ENCODE measurements around the gene JMJD4. TPM values are rescaled to one million over a fixed set of nuclear protein-coding genes. Genes with fewer than 3 reads are reported as not detected.

Gene JMJD4
- total RNA-seq, 4 donors from 2014 or later = 13.4 to 20.0 (median 16.7) TPM

DNA sequence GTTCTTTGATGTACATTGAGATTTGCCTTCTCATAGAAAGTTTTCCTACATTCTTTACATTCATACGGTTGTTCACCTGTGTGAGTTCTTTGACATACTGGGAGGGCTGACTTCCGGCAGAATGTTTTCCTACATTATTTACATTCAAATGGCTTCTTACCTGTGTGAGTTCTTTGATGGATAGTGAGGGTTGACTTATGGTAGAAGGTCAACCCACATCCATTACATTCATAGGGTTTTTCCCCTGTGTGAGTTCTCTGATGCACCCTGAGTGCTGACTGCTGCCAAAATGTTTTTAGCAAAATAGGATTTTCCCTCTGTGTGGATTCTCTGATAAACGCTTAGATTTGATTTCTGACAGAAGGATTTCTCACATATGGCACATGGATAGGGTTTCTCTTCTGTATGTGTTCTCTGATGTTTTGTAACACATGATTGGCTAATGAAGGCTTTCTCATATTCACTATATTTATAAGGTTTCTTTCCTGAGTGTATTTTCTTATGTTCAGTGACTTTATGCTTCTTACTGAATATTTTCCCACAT is 37.7 kb downstream of the JMJD4 start:
- 81 to 88% methylated on average over 3 of the region's 3 CpGs for WGBS, 2 donors
- peaks cover 0 to 50% (median 10%) of the 10 kb centered on the region in 3 donors for H3K9me3 ChIP-seq
- intact Hi-C loops (cut with DNase I) = no loop called here

DNA sequence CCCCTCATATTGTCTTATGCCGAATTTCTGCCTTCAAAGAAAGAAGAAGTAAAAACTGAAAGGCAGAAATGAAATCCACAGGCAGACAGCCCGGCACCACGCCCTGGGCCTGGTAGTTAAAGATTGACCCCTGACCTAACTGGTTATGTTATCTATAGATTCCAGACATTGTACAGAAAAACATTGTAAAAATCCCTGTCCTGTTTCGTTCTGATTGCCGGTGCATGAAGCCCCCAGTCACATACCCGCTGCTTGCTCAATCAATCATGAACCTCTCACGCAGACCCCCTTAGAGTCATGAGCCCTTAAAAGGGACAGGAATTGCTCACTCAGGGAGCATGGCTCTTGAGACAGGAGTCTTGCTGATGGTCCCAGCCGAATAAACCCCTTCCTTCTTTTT is 49.3 kb downstream of the JMJD4 start:
- Histone ChIP-seq H3K27me3 (no peaks in the 10 kb centered on the region), H3K9me3 (peaks cover 0 to 77% (median 5%) of the 10 kb centered on the region in 3 donors), H3K4me3 (no peak overlapping the region), H3K36me3 (no peaks in the 10 kb centered on the region), H3K4me1 (no peaks in the 10 kb centered on the region), H3K27ac (no peak overlapping the region)
- DNase-seq = no peak
- intact Hi-C loops (cut with DNase I) = no loop called here
- no peak for TF ChIP-seq POLR2A (IDR thresholded peaks at IDR 0.05)
- TF ChIP-seq, protein P1, sequence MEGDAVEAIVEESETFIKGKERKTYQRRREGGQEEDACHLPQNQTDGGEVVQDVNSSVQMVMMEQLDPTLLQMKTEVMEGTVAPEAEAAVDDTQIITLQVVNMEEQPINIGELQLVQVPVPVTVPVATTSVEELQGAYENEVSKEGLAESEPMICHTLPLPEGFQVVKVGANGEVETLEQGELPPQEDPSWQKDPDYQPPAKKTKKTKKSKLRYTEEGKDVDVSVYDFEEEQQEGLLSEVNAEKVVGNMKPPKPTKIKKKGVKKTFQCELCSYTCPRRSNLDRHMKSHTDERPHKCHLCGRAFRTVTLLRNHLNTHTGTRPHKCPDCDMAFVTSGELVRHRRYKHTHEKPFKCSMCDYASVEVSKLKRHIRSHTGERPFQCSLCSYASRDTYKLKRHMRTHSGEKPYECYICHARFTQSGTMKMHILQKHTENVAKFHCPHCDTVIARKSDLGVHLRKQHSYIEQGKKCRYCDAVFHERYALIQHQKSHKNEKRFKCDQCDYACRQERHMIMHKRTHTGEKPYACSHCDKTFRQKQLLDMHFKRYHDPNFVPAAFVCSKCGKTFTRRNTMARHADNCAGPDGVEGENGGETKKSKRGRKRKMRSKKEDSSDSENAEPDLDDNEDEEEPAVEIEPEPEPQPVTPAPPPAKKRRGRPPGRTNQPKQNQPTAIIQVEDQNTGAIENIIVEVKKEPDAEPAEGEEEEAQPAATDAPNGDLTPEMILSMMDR (IDR thresholded peaks at IDR 0.05) = no peak
- WGBS, 2 donors = 83 to 86% methylated on average over 8 of the region's 8 CpGs

More for the DNA sequence above, 37.7 kb downstream of the JMJD4 start:
- H3K4me1 ChIP-seq = no peaks in the 10 kb centered on the region
- H3K27me3 ChIP-seq = no peaks in the 10 kb centered on the region
- TF ChIP-seq, protein P1 (IDR thresholded peaks at IDR 0.05) = no peak
- no peak for TF ChIP-seq POLR2A (IDR thresholded peaks at IDR 0.05)
- H3K36me3 ChIP-seq = no peaks in the 10 kb centered on the region
- H3K27ac ChIP-seq = no peak overlapping the region
- H3K4me3 ChIP-seq = no peak overlapping the region
- no peak for DNase-seq

Other genes starting within 250 kb of the JMJD4 start
- 1 to 10 TPM; 1.5 to 7.6 (median 3.2) TPM for gene ZNF678, start 171.7 kb downstream of the JMJD4 start, total RNA-seq
- gene SNAP47, start 133 bp upstream of the JMJD4 start, total RNA-seq = 10 to 100 TPM; 11.3 to 28.5 (median 20.2) TPM
- not detected for gene PRSS38, start 80.4 kb upstream of the JMJD4 start, total RNA-seq
- gene WNT9A, start 212.6 kb upstream of the JMJD4 start, total RNA-seq = 1 to 10 TPM; 1.7 to 5.9 (median 2.8) TPM